Testis (tissue), 5 donors: ENCODE results near the gene IGFBP1. TPM values are rescaled to one million over a fixed set of nuclear protein-coding genes. Genes with fewer than 3 reads are reported as not detected.
A peak's percentile ranks its signal among the peaks of the same experiment; 100 is the strongest.
"Not testable (repeated sequence)": the region's sequence is repeated elsewhere in the genome, so short reads cannot be mapped to it uniquely, and the experiment has no call there.

Experiments used
- DNase-seq: peaks from one replicate; pipeline ENCODE4 v3.0.0-alpha.2; 2019
- H3K27ac ChIP-seq, 2 donors: fragments of 200-600 bp; sonication (generic); one replicate each; pipeline ENCODE4 v1.5.1; 2019
- H3K27me3 ChIP-seq: fragments of 200-600 bp; sonication (generic); one replicate; pipeline ENCODE4 v1.5.1; 2019
- H3K36me3 ChIP-seq: fragments of 200-600 bp; sonication (generic); one replicate; pipeline ENCODE4 v1.5.1; 2017; ENCODE audit warnings: low read depth; ENCODE audit errors: missing control alignments
- H3K4me1 ChIP-seq: fragments of 200-600 bp; sonication (generic); one replicate; pipeline ENCODE4 v1.5.1; 2019
- H3K4me3 ChIP-seq, 2 donors: fragments of 200-600 bp; sonication (generic); one replicate each; pipeline ENCODE4 v1.5.1; 2017 to 2019
- H3K9me3 ChIP-seq: fragments of 200-600 bp; sonication (generic); one replicate; pipeline ENCODE4 v1.5.1; 2017
- CTCF ChIP-seq, 3 experiments: fragments of 450-650 bp in 2 of 3; fragments of 200-600 bp in 1 of 3; sonication (generic) in 1 of 3; IDR thresholded peaks; one replicate each; pipeline ENCODE4 v1.5.1; 2016 to 2019; ENCODE audit warnings: antibody characterized with exemption in 3 of 3, mild to moderate bottlenecking in 2 of 3, moderate library complexity in 1 of 3
- POLR2A ChIP-seq: fragments of 450-650 bp; IDR thresholded peaks from one replicate; pipeline ENCODE4 v1.6.1; 2017; ENCODE audit warnings: antibody characterized with exemption, mild to moderate bottlenecking, moderate library complexity
- WGBS, 2 donors: methylation state at CpG; one replicate each; pipeline ENCODE4 v1.1.5; 2018; 5-methylcytosine and 5-hydroxymethylcytosine counted together
- intact Hi-C: fragments of 100-400 bp; cut with DNase I; formaldehyde crosslinking; loops from one replicate; pipeline ENCODE4 v1.15.1; 2023; ENCODE audit warnings: low total_unique reads
- long read RNA-seq, 2 donors: transcript quantifications; one replicate each; lab custom pipeline, GENCODE V29; 2026
- polyA plus RNA-seq: library from polyadenylated mRNA; stranded (reverse); fragments of 350-450 nt; fragmentation: Illumina TruSeq; extraction: RNeasy Lipid Tissue Mini Kit (QIAGEN cat#74804); gene quantifications from one replicate; pipeline ENCODE4 v1.2.3, GENCODE V29; 2014; ENCODE audit warnings: low read depth, low replicate concordance; ENCODE audit not compliant: insufficient read depth
- total RNA-seq, 2 donors: library from RNA; depleted of rRNA; stranded (reverse); fragments of >200 nt; gene quantifications; one replicate each; pipeline ENCODE4 v1.2.3, GENCODE V29; 2016

The IGFBP1 gene
- under 1 TPM in 1 of 2 donors, not detected in 1; 0.50 TPM for total RNA-seq
- polyA plus RNA-seq = 0.33 TPM
- long read RNA-seq, donor 1 = 0 reads
- long read RNA-seq, donor 2 = 0 reads

DNA sequence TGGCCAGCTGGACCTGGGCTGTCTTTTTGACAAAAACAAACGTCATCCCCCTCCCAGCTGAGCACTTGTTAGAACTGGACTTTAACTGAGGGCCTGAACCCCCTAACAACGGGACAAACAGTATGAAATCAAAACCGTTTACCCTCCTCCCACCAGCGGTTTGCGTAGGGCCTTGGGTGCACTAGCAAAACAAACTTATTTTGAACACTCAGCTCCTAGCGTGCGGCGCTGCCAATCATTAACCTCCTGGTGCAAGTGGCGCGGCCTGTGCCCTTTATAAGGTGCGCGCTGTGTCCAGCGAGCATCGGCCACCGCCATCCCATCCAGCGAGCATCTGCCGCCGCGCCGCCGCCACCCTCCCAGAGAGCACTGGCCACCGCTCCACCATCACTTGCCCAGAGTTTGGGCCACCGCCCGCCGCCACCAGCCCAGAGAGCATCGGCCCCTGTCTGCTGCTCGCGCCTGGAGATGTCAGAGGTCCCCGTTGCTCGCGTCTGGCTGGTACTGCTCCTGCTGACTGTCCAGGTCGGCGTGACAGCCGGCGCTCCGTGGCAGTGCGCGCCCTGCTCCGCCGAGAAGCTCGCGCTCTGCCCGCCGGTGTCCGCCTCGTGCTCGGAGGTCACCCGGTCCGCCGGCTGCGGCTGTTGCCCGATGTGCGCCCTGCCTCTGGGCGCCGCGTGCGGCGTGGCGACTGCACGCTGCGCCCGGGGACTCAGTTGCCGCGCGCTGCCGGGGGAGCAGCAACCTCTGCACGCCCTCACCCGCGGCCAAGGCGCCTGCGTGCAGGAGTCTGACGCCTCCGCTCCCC is at the start of gene IGFBP1:
IGFBP1 (plus strand) TSS at position 304 of the 808 bp plus-strand sequence; CDS start at position 469, 165 bp downstream.
- H3K27me3 ChIP-seq = no peaks in the 10 kb centered on the region
- TF ChIP-seq CTCF (IDR thresholded peaks at IDR 0.05) (no peak), POLR2A (no peak)
- H3K36me3 ChIP-seq = no peaks in the 10 kb centered on the region
- DNase-seq = peak; percentile 25
- 5 to 7% methylated on average over 5 to 69 of the region's 73 CpGs for WGBS, 2 donors
- H3K4me1 ChIP-seq = peaks cover 6% of the 10 kb centered on the region
- intact Hi-C loops = no loop called here
- no peaks in the 10 kb centered on the region for H3K9me3 ChIP-seq
- H3K27ac ChIP-seq = no peak within 1 kb of the TSS
- H3K4me3 ChIP-seq = peak within 1 kb of the TSS; percentile 21 to 49

DNA sequence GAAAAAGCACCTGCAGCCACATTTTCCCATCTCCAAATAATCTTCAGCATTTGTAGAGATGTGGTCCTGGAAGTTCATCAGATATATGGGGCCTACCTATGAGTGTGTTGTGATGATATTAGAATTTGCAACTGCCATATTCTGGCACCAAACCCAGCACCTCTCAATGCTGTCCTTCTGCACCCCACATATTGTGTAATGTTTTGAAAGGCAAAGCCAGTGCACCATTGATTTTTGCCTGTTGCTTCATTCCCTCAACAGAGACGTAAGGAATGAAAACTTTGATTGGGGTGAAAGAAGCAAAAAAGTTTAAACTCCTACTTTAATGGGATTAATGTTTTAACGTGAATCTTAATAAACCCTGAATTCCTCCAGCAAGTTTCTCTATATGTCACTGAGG is 49.4 kb upstream of the IGFBP1 start:
- H3K9me3 ChIP-seq, H3K27me3 ChIP-seq, H3K4me1 ChIP-seq, intact Hi-C loops, DNase-seq, H3K36me3 ChIP-seq, H3K27ac ChIP-seq, H3K4me3 ChIP-seq: not testable (repeated sequence)
- WGBS, 2 donors = 87 to 96% methylated on average over 2 of the region's 2 CpGs

DNA sequence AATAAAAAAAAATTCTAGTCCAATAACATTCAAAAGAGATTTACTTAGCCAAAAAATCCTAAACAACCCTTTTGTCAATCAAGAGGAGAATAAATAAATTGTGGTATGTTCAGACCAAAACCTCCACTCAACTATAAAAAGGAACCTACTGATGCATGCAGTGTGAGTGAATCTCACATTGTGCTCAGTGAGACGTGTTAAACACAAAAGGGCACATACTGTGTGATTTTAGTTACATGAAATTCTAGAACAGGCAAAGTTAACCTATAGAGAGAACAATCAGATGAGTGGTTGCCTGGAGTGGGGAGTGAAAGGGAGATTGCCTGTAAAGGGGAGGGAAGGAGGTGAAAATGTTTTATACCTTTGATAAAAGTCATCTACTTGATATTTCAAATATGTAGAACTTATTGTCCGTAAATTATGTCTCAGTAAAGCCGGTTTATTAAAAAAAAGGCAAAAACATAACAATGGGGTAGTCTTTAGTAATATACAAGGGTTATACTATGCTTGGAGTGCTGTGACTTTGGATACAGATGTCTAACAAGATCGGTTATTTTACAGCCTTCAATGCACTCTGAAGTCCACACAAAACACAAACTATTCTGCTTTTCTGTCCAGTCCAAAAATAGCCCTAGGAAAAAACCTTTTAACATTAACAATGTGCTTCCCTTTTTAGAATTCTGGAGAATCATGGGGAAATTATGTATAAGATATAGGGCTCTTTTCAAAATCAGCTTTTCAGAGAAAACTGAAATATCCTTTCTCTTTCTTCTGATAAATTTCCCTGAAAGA is 46.2 kb upstream of the IGFBP1 start:
- H3K9me3 ChIP-seq, intact Hi-C loops, H3K36me3 ChIP-seq, DNase-seq, H3K27ac ChIP-seq, H3K4me3 ChIP-seq, H3K4me1 ChIP-seq, H3K27me3 ChIP-seq: not testable (repeated sequence)
- 70 to 74% methylated on average over 4 of the region's 4 CpGs for WGBS, 2 donors

GRCh38 chr7:45846536-45846935 is 41.8 kb upstream of the IGFBP1 start:
- H3K9me3 ChIP-seq, H3K27ac ChIP-seq, H3K36me3 ChIP-seq, intact Hi-C loops, DNase-seq, H3K4me1 ChIP-seq, H3K27me3 ChIP-seq, H3K4me3 ChIP-seq: not testable (repeated sequence)
- WGBS, 2 donors = 72 to 81% methylated on average over 5 of the region's 5 CpGs

- H3K27me3 ChIP-seq, intact Hi-C loops, H3K4me3 ChIP-seq, H3K4me1 ChIP-seq, H3K36me3 ChIP-seq, DNase-seq, H3K27ac ChIP-seq, H3K9me3 ChIP-seq: not testable (repeated sequence)
- 93% methylated on average over 5 to 6 of the region's 6 CpGs for WGBS, 2 donors
These were observed 39.6 kb upstream of the IGFBP1 start for GRCh38 chr7:45848734-45849133.

- DNase-seq, H3K4me3 ChIP-seq, H3K9me3 ChIP-seq, H3K27me3 ChIP-seq, H3K4me1 ChIP-seq, H3K27ac ChIP-seq, H3K36me3 ChIP-seq, intact Hi-C loops: not testable (repeated sequence)
- WGBS, 2 donors = 64 to 74% methylated on average over 6 to 10 of the region's 10 CpGs
These were observed 35.3 kb upstream of the IGFBP1 start for GRCh38 chr7:45852984-45853383.

GRCh38 chr7:45853491-45853890 is 34.8 kb upstream of the IGFBP1 start:
- H3K4me3 ChIP-seq, H3K9me3 ChIP-seq, DNase-seq, H3K36me3 ChIP-seq, intact Hi-C loops, H3K4me1 ChIP-seq, H3K27ac ChIP-seq, H3K27me3 ChIP-seq: not testable (repeated sequence)
- 86 to 90% methylated on average over 8 of the region's 8 CpGs for WGBS, 2 donors

DNA sequence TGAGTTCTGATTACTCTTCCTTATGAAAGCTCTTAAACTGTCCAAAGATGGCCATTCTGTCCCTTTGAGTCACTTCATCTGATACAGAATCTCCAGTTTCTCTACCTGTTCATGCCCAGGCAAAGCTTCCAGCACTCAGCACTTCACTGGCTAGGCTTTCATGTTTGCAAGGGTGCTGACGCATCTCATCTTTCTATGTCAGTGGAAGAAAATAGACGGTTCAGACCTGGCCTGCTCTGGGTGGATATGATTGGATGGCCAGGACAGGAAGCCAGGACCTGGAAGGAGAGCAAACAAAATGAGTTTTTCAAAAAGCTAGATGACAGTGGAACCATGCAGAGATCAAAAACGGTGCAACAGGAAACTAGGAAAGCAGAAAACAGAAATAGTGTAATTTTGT is 32.6 kb upstream of the IGFBP1 start:
- H3K27ac ChIP-seq, H3K36me3 ChIP-seq, H3K4me3 ChIP-seq, DNase-seq, intact Hi-C loops, H3K27me3 ChIP-seq, H3K9me3 ChIP-seq, H3K4me1 ChIP-seq: not testable (repeated sequence)
- WGBS, 2 donors = 27 to 40% methylated on average over 3 of the region's 3 CpGs

DNA sequence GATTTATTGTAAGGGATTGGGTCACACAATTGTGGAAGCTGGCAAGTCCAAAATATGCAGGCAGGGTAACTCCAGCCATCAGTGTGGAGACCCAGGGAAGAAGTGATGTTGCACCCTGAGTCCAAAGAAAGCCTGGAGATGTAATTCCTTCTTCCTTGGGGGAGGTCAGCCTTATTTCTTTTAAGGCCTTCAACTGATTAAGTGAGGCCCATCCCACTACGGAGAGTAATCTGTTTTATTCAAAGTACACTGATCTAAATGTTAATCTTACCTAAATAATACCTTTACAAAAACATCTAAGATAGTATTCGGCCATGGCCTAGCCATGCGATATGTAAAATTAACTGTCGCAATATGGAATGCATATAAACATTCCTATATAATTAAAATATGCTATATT is 31.4 kb upstream of the IGFBP1 start:
- DNase-seq, intact Hi-C loops, H3K4me1 ChIP-seq, H3K27me3 ChIP-seq, H3K9me3 ChIP-seq, H3K4me3 ChIP-seq, H3K36me3 ChIP-seq, H3K27ac ChIP-seq: not testable (repeated sequence)
- 93 to 94% methylated on average over 4 of the region's 4 CpGs for WGBS, 2 donors
